Glomerular visceral epithelial cell (primary cell): Measurements from ENCODE around the gene LYPD6.
"Not testable (repeated sequence)": the region's sequence is repeated elsewhere in the genome, so short reads cannot be mapped to it uniquely, and the experiment has no call there.

ENCODE experiments used
- DNase-seq: peaks from one replicate; pipeline ENCODE4 v3.0.0-alpha.2; 2016; ENCODE audit errors: extremely low spot score

The LYPD6 gene

GRCh38 chr2:149330127-149331022 is at the start of gene LYPD6:
TSS of gene LYPD6 (plus strand) at chr2:149330587. CDS start at chr2:149437709, 107,122 bp downstream.
- peak; percentile 88 for DNase-seq

- no peak for DNase-seq
Observed at GRCh38 chr2:149281441-149281840, 48.9 kb upstream of the LYPD6 start.

- no peak for DNase-seq
Observed at GRCh38 chr2:149290662-149291061, 39.7 kb upstream of the LYPD6 start.

GRCh38 chr2:149291881-149292280 is 38.5 kb upstream of the LYPD6 start:
- DNase-seq = no peak

GRCh38 chr2:149296031-149296430 is 34.4 kb upstream of the LYPD6 start:
- DNase-seq = no peak

- DNase-seq = no peak
Observed at GRCh38 chr2:149307014-149307413, 23.4 kb upstream of the LYPD6 start.

GRCh38 chr2:149310349-149310748 is 20.0 kb upstream of the LYPD6 start:
- no peak for DNase-seq

- no peak for DNase-seq
Observed at GRCh38 chr2:149312039-149312438, 18.3 kb upstream of the LYPD6 start.

- peak; percentile 50 for DNase-seq
Observed at GRCh38 chr2:149313512-149313972, 16.8 kb upstream of the LYPD6 start.

GRCh38 chr2:149314687-149315086 is 15.7 kb upstream of the LYPD6 start:
- no peak for DNase-seq

GRCh38 chr2:149315461-149315860 is 14.9 kb upstream of the LYPD6 start:
- no peak for DNase-seq

- not testable (repeated sequence) for DNase-seq
Observed at GRCh38 chr2:149318566-149318965, 11.8 kb upstream of the LYPD6 start.

GRCh38 chr2:149320362-149320761 is 10.0 kb upstream of the LYPD6 start:
- DNase-seq = no peak

GRCh38 chr2:149329068-149329467 is 1.3 kb upstream of the LYPD6 start:
- peak; percentile 21 for DNase-seq

GRCh38 chr2:149329489-149330126 is 779 bp upstream of the LYPD6 start:
- peak; percentile 82 for DNase-seq

GRCh38 chr2:149331023-149331400 is 625 bp downstream of the LYPD6 start:
- no peak for DNase-seq

- DNase-seq = no peak
Observed at GRCh38 chr2:149332364-149332763, 2.0 kb downstream of the LYPD6 start.

GRCh38 chr2:149333636-149334035 is 3.2 kb downstream of the LYPD6 start:
- no peak for DNase-seq

GRCh38 chr2:149334156-149334555 is 3.8 kb downstream of the LYPD6 start:
- DNase-seq = no peak

- DNase-seq = no peak
Observed at GRCh38 chr2:149339324-149339723, 8.9 kb downstream of the LYPD6 start.

GRCh38 chr2:149342509-149342908 is 12.1 kb downstream of the LYPD6 start:
- no peak for DNase-seq

GRCh38 chr2:149344105-149344504 is 13.7 kb downstream of the LYPD6 start:
- no peak for DNase-seq

- DNase-seq = no peak
Observed at GRCh38 chr2:149346272-149346671, 15.9 kb downstream of the LYPD6 start.
